Measurements from ENCODE around the gene TOP3B.

TOP3B gene

GRCh38 chr22:21932347-21932746, 50.2 kb downstream of the TOP3B start:
- H3K9ac ChIP-seq (ENCODE audit: low read length) = no peak overlapping the region
- H3K36me3 ChIP-seq (ENCODE audit: control insufficient read depth in 1 of 2, insufficient read depth in 2 of 2, low read depth in 1 of 2, low read length in 2 of 2) = peaks cover 72 to 83% of the 10 kb centered on the region in 2 experiments
- no peak overlapping the region for H4K91ac ChIP-seq (ENCODE audit: low read length)
- no peak overlapping the region for H3K23ac ChIP-seq (ENCODE audit: low read length in 2 of 2)
- no peak overlapping the region for H3K18ac ChIP-seq (ENCODE audit: low read depth in 1 of 2, low read length in 2 of 2)
- no peak overlapping the region for H2BK5ac ChIP-seq (ENCODE audit: low read depth, low read length, poor library complexity, severe bottlenecking)
- no peak overlapping the region for H2AK5ac ChIP-seq (ENCODE audit: low read length, severe bottlenecking)
- H4K8ac ChIP-seq (ENCODE audit: low read length) = no peak overlapping the region
- H3K79me1 ChIP-seq (replicated peaks; ENCODE audit: low read length, poor library complexity, severe bottlenecking) = peaks cover 34% of the 10 kb centered on the region
- H2BK120ac ChIP-seq (ENCODE audit: low read depth, low read length) = no peak overlapping the region
- no peaks in the 10 kb centered on the region for H3K9me3 ChIP-seq (ENCODE audit: control insufficient read depth, low read length)
- no peaks in the 10 kb centered on the region for H3K27me3 ChIP-seq (ENCODE audit: control insufficient read depth in 1 of 2, insufficient read depth in 1 of 2, low read length in 2 of 2)
- no peak overlapping the region for H3K4ac ChIP-seq (ENCODE audit: low read depth in 1 of 2, low read length in 2 of 2)
- H3K4me3 ChIP-seq (ENCODE audit: insufficient read depth in 1 of 2, low read depth in 1 of 2, low read length in 2 of 2) = no peak overlapping the region
- peaks cover 7% of the 10 kb centered on the region for H3K4me1 ChIP-seq (ENCODE audit: control insufficient read depth, insufficient read depth, low read depth, low read length)
- no peak overlapping the region for H2BK12ac ChIP-seq (ENCODE audit: low read length in 2 of 2)
- no peak for DNase-seq
- H3K14ac ChIP-seq (ENCODE audit: low read length in 2 of 2) = no peak overlapping the region
- no peak overlapping the region for H2AFZ ChIP-seq (ENCODE audit: low read depth, low read length)
- WGBS = 96% methylated on average over 2 of the region's 3 CpGs
- no peak overlapping the region for H3K27ac ChIP-seq (ENCODE audit: low read length, poor library complexity, severe bottlenecking)
- H2BK15ac ChIP-seq (ENCODE audit: low read depth, poor library complexity, severe bottlenecking) = no peak overlapping the region
- no peak overlapping the region for H3K4me2 ChIP-seq (ENCODE audit: low read length, poor library complexity, severe bottlenecking)

GRCh38 chr22:21931056-21931455, 51.5 kb downstream of the TOP3B start:
- no peak for DNase-seq
- no peak overlapping the region for H3K9ac ChIP-seq (ENCODE audit: low read length)
- H2BK5ac ChIP-seq (ENCODE audit: low read depth, low read length, poor library complexity, severe bottlenecking) = no peak overlapping the region
- H2AFZ ChIP-seq (ENCODE audit: low read depth, low read length) = no peak overlapping the region
- peaks cover 10% of the 10 kb centered on the region for H3K4me1 ChIP-seq (ENCODE audit: control insufficient read depth, insufficient read depth, low read depth, low read length)
- no peaks in the 10 kb centered on the region for H3K27me3 ChIP-seq (ENCODE audit: control insufficient read depth in 1 of 2, insufficient read depth in 1 of 2, low read length in 2 of 2)
- no peak overlapping the region for H3K4ac ChIP-seq (ENCODE audit: low read depth in 1 of 2, low read length in 2 of 2)
- H3K36me3 ChIP-seq (ENCODE audit: control insufficient read depth in 1 of 2, insufficient read depth in 2 of 2, low read depth in 1 of 2, low read length in 2 of 2) = peaks cover 75 to 87% of the 10 kb centered on the region in 2 experiments
- H3K27ac ChIP-seq (ENCODE audit: low read length, poor library complexity, severe bottlenecking) = no peak overlapping the region
- no peak overlapping the region for H3K14ac ChIP-seq (ENCODE audit: low read length in 2 of 2)
- H4K8ac ChIP-seq (ENCODE audit: low read length) = no peak overlapping the region
- H3K79me1 ChIP-seq (replicated peaks; ENCODE audit: low read length, poor library complexity, severe bottlenecking) = peaks cover 28% of the 10 kb centered on the region
- H3K4me2 ChIP-seq (ENCODE audit: low read length, poor library complexity, severe bottlenecking) = no peak overlapping the region
- H3K4me3 ChIP-seq (ENCODE audit: insufficient read depth in 1 of 2, low read depth in 1 of 2, low read length in 2 of 2) = no peak overlapping the region
- no peak overlapping the region for H2BK120ac ChIP-seq (ENCODE audit: low read depth, low read length)
- H3K9me3 ChIP-seq (ENCODE audit: control insufficient read depth, low read length) = no peaks in the 10 kb centered on the region
- H2BK12ac ChIP-seq (ENCODE audit: low read length in 2 of 2) = no peak overlapping the region
- no peak overlapping the region for H3K18ac ChIP-seq (ENCODE audit: low read depth in 1 of 2, low read length in 2 of 2)
- 97% methylated on average over 9 of the region's 12 CpGs for WGBS
- H2AK5ac ChIP-seq (ENCODE audit: low read length, severe bottlenecking) = no peak overlapping the region
- no peak overlapping the region for H3K23ac ChIP-seq (ENCODE audit: low read length in 2 of 2)
- H4K91ac ChIP-seq (ENCODE audit: low read length) = no peak overlapping the region
- no peak overlapping the region for H2BK15ac ChIP-seq (ENCODE audit: low read depth, poor library complexity, severe bottlenecking)

- H3K14ac ChIP-seq (ENCODE audit: low read length in 2 of 2) = no peak overlapping the region
- no peak overlapping the region for H3K18ac ChIP-seq (ENCODE audit: low read depth in 1 of 2, low read length in 2 of 2)
- H2AK5ac ChIP-seq (ENCODE audit: low read length, severe bottlenecking) = no peak overlapping the region
- no peaks in the 10 kb centered on the region for H3K9me3 ChIP-seq (ENCODE audit: control insufficient read depth, low read length)
- no peak overlapping the region for H3K9ac ChIP-seq (ENCODE audit: low read length)
- no peak overlapping the region for H2BK120ac ChIP-seq (ENCODE audit: low read depth, low read length)
- WGBS = 97% methylated on average over 6 of the region's 6 CpGs
- H3K27me3 ChIP-seq (ENCODE audit: control insufficient read depth in 1 of 2, insufficient read depth in 1 of 2, low read length in 2 of 2) = no peaks in the 10 kb centered on the region
- H2BK5ac ChIP-seq (ENCODE audit: low read depth, low read length, poor library complexity, severe bottlenecking) = no peak overlapping the region
- H4K91ac ChIP-seq (ENCODE audit: low read length) = no peak overlapping the region
- DNase-seq = no peak
- H2AFZ ChIP-seq (ENCODE audit: low read depth, low read length) = no peak overlapping the region
- H2BK15ac ChIP-seq (ENCODE audit: low read depth, poor library complexity, severe bottlenecking) = no peak overlapping the region
- no peak overlapping the region for H3K4ac ChIP-seq (ENCODE audit: low read depth in 1 of 2, low read length in 2 of 2)
- H3K79me1 ChIP-seq (replicated peaks; ENCODE audit: low read length, poor library complexity, severe bottlenecking) = peaks cover 28% of the 10 kb centered on the region
- no peak overlapping the region for H2BK12ac ChIP-seq (ENCODE audit: low read length in 2 of 2)
- H3K27ac ChIP-seq (ENCODE audit: low read length, poor library complexity, severe bottlenecking) = no peak overlapping the region
- no peak overlapping the region for H3K23ac ChIP-seq (ENCODE audit: low read length in 2 of 2)
- peaks cover 17% of the 10 kb centered on the region for H3K4me1 ChIP-seq (ENCODE audit: control insufficient read depth, insufficient read depth, low read depth, low read length)
- peaks cover 75 to 82% of the 10 kb centered on the region in 2 experiments for H3K36me3 ChIP-seq (ENCODE audit: control insufficient read depth in 1 of 2, insufficient read depth in 2 of 2, low read depth in 1 of 2, low read length in 2 of 2)
- no peak overlapping the region for H4K8ac ChIP-seq (ENCODE audit: low read length)
- H3K4me3 ChIP-seq (ENCODE audit: insufficient read depth in 1 of 2, low read depth in 1 of 2, low read length in 2 of 2) = no peak overlapping the region
- no peak overlapping the region for H3K4me2 ChIP-seq (ENCODE audit: low read length, poor library complexity, severe bottlenecking)
Measured at GRCh38 chr22:21929253-21929652, 53.3 kb downstream of the TOP3B start.

DNA sequence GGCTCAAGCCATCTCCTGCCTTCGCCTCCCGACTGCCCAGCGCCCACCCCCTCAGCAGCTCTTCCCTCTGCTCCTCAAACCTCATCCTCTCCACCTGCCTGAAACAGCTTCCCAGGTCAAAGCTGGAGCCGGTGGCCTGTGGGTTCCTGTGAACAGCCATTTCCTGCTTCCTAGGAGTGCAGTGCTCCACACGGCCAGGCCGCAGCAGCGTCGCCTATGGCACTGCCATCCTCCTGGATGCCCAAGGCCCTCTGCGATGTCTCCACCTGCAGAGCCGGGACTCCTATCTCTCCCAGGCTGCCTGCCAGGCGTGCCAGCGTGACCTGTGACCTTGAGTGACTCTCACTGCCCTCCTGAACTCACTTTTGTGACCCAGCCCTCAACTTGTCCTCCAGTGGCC, 54.5 kb downstream of the TOP3B start:
- H2AFZ ChIP-seq (ENCODE audit: low read depth, low read length) = no peak overlapping the region
- no peak overlapping the region for H3K9ac ChIP-seq (ENCODE audit: low read length)

More for the DNA sequence above, 54.5 kb downstream of the TOP3B start:
- Histone ChIP-seq H3K36me3 (ENCODE audit: control insufficient read depth in 1 of 2, insufficient read depth in 2 of 2, low read depth in 1 of 2, low read length in 2 of 2) (peaks cover 71 to 78% of the 10 kb centered on the region in 2 experiments), H3K4me1 (ENCODE audit: control insufficient read depth, insufficient read depth, low read depth, low read length) (peaks cover 17% of the 10 kb centered on the region), H2BK5ac (ENCODE audit: low read depth, low read length, poor library complexity, severe bottlenecking) (no peak overlapping the region), H4K91ac (ENCODE audit: low read length) (no peak overlapping the region), H2BK120ac (ENCODE audit: low read depth, low read length) (no peak overlapping the region), H2AK5ac (ENCODE audit: low read length, severe bottlenecking) (no peak overlapping the region), H3K27ac (ENCODE audit: low read length, poor library complexity, severe bottlenecking) (no peak overlapping the region), H2BK15ac (ENCODE audit: low read depth, poor library complexity, severe bottlenecking) (no peak overlapping the region), H3K4ac (ENCODE audit: low read depth in 1 of 2, low read length in 2 of 2) (no peak overlapping the region), H3K14ac (ENCODE audit: low read length in 2 of 2) (no peak overlapping the region), H3K79me1 (replicated peaks; ENCODE audit: low read length, poor library complexity, severe bottlenecking) (peaks cover 16% of the 10 kb centered on the region), H3K9me3 (ENCODE audit: control insufficient read depth, low read length) (no peaks in the 10 kb centered on the region), H3K23ac (ENCODE audit: low read length in 2 of 2) (no peak overlapping the region), H3K4me3 (ENCODE audit: insufficient read depth in 1 of 2, low read depth in 1 of 2, low read length in 2 of 2) (no peak overlapping the region), H3K4me2 (ENCODE audit: low read length, poor library complexity, severe bottlenecking) (no peak overlapping the region), H3K18ac (ENCODE audit: low read depth in 1 of 2, low read length in 2 of 2) (no peak overlapping the region), H2BK12ac (ENCODE audit: low read length in 2 of 2) (no peak overlapping the region), H4K8ac (ENCODE audit: low read length) (no peak overlapping the region), H3K27me3 (ENCODE audit: control insufficient read depth in 1 of 2, insufficient read depth in 1 of 2, low read length in 2 of 2) (no peaks in the 10 kb centered on the region)
- 92% methylated on average over 12 of the region's 12 CpGs for WGBS
- DNase-seq = no peak

All from mesenchymal stem cell (in vitro differentiated cells and primary cell).